Activated CD4-positive, CD25-positive, alpha-beta regulatory T cell (primary cell): ENCODE results near the gene C1orf226.

Experiments
- DNase-seq, 4 experiments: peaks; one replicate each; lab custom pipeline; 2025; lab: John Stamatoyannopoulos, UW

Gene C1orf226

GRCh38 chr1:162384601-162385279 is 3.2 kb downstream of the C1orf226 start:
- no peak for DNase-seq

- DNase-seq, result no peak
Observed at GRCh38 chr1:162385280-162385623, 3.7 kb downstream of the C1orf226 start.

GRCh38 chr1:162385702-162386101 is 4.2 kb downstream of the C1orf226 start:
- DNase-seq, result no peak

- DNase-seq, result no peak
Observed at GRCh38 chr1:162386292-162387225, 5.0 kb downstream of the C1orf226 start.

- no peak for DNase-seq
Observed at GRCh38 chr1:162387226-162388082, 5.9 kb downstream of the C1orf226 start.

GRCh38 chr1:162388083-162388594 is 6.6 kb downstream of the C1orf226 start:
- no peak for DNase-seq

- DNase-seq, result no peak
Observed at GRCh38 chr1:162388615-162389014, 7.1 kb downstream of the C1orf226 start.

- no peak for DNase-seq
Observed at GRCh38 chr1:162389021-162389818, 7.7 kb downstream of the C1orf226 start.

GRCh38 chr1:162389971-162390370 is 8.4 kb downstream of the C1orf226 start:
- DNase-seq, result no peak

- no peak for DNase-seq
Observed at GRCh38 chr1:162390396-162391185, 9.1 kb downstream of the C1orf226 start.

GRCh38 chr1:162391790-162392563 is 10.4 kb downstream of the C1orf226 start:
- DNase-seq, result no peak

- DNase-seq, result no peak
Observed at GRCh38 chr1:162396201-162396906, 14.8 kb downstream of the C1orf226 start.

GRCh38 chr1:162397039-162397448 is 15.5 kb downstream of the C1orf226 start:
- no peak for DNase-seq

- no peak for DNase-seq
Observed at GRCh38 chr1:162397943-162398560, 16.5 kb downstream of the C1orf226 start.

GRCh38 chr1:162398999-162399580 is 17.6 kb downstream of the C1orf226 start:
- DNase-seq, result no peak

GRCh38 chr1:162400790-162401355 is 19.3 kb downstream of the C1orf226 start:
- no peak for DNase-seq

- DNase-seq, result no peak
Observed at GRCh38 chr1:162404550-162405160, 23.1 kb downstream of the C1orf226 start.
